Ascending aorta (tissue), 2 donors: ENCODE results near the gene DNAAF8. TPM values are rescaled to one million over a fixed set of nuclear protein-coding genes. Genes with fewer than 3 reads are reported as not detected.

Experiments
- DNase-seq, 2 donors: peaks; one replicate each; pipeline ENCODE4 v3.0.0-alpha.2; 2019; ENCODE audit warnings: low spot score in 2 of 2
- H3K27ac ChIP-seq, 2 donors: fragments of 200-600 bp; sonication (generic); one replicate each; pipeline ENCODE4 v1.5.1; 2016 to 2017; ENCODE audit warnings: mild to moderate bottlenecking in 1 of 2
- H3K27me3 ChIP-seq: fragments of 200-600 bp; sonication (generic); one replicate; pipeline ENCODE4 v1.5.1; 2017
- H3K36me3 ChIP-seq, 2 donors: fragments of 200-600 bp; sonication (generic); one replicate each; pipeline ENCODE4 v1.5.1; 2016
- H3K4me1 ChIP-seq, 2 donors: fragments of 200-600 bp; sonication (generic); one replicate each; pipeline ENCODE4 v1.5.1; 2016 to 2017; ENCODE audit warnings: mild to moderate bottlenecking in 1 of 2
- H3K4me3 ChIP-seq, 2 donors: fragments of 200-600 bp; sonication (generic); one replicate each; pipeline ENCODE4 v1.5.1; 2016 to 2017; ENCODE audit warnings: mild to moderate bottlenecking in 1 of 2
- H3K9me3 ChIP-seq, 2 donors: fragments of 200-600 bp; sonication (generic); one replicate each; pipeline ENCODE4 v1.5.1; 2016
- intact Hi-C: fragments of 100-400 bp; cut with DNase I; formaldehyde crosslinking; loops from one replicate; pipeline ENCODE4 v1.15.1; 2023
- total RNA-seq: library from RNA; depleted of rRNA; stranded (reverse); fragments of >200 nt; gene quantifications from one replicate; pipeline ENCODE4 v1.1.0, GENCODE V29; 2016
- TF ChIP-seq, protein P1 (sequence below), 3 experiments: fragments of 200-600 bp in 2 of 3; fragments of 450-650 bp in 1 of 3; sonication (generic) in 2 of 3; IDR thresholded peaks; one replicate each; pipeline ENCODE4 v1.5.1; 2016 to 2019; ENCODE audit warnings: antibody characterized with exemption in 3 of 3, mild to moderate bottlenecking in 1 of 3, moderate library complexity in 1 of 3

Gene DNAAF8
- total RNA-seq, 1 donor from 2014 or later, result not detected

- no peak for DNase-seq
- peaks cover 7 to 24% of the 10 kb centered on the region in 2 donors for H3K36me3 ChIP-seq
- intact Hi-C loops, result no loop called here
- no peak overlapping the region for H3K27ac ChIP-seq
- H3K4me3 ChIP-seq, result no peak overlapping the region
- TF ChIP-seq, protein P1, sequence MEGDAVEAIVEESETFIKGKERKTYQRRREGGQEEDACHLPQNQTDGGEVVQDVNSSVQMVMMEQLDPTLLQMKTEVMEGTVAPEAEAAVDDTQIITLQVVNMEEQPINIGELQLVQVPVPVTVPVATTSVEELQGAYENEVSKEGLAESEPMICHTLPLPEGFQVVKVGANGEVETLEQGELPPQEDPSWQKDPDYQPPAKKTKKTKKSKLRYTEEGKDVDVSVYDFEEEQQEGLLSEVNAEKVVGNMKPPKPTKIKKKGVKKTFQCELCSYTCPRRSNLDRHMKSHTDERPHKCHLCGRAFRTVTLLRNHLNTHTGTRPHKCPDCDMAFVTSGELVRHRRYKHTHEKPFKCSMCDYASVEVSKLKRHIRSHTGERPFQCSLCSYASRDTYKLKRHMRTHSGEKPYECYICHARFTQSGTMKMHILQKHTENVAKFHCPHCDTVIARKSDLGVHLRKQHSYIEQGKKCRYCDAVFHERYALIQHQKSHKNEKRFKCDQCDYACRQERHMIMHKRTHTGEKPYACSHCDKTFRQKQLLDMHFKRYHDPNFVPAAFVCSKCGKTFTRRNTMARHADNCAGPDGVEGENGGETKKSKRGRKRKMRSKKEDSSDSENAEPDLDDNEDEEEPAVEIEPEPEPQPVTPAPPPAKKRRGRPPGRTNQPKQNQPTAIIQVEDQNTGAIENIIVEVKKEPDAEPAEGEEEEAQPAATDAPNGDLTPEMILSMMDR (IDR thresholded peaks at IDR 0.05), result no peak
- peaks cover 0 to 3% of the 10 kb centered on the region in 2 donors for H3K4me1 ChIP-seq
- H3K9me3 ChIP-seq, result no peaks in the 10 kb centered on the region
- no peaks in the 10 kb centered on the region for H3K27me3 ChIP-seq
These were observed 11.9 kb downstream of the DNAAF8 start for GRCh38 chr16:4746215-4746614.

DNA sequence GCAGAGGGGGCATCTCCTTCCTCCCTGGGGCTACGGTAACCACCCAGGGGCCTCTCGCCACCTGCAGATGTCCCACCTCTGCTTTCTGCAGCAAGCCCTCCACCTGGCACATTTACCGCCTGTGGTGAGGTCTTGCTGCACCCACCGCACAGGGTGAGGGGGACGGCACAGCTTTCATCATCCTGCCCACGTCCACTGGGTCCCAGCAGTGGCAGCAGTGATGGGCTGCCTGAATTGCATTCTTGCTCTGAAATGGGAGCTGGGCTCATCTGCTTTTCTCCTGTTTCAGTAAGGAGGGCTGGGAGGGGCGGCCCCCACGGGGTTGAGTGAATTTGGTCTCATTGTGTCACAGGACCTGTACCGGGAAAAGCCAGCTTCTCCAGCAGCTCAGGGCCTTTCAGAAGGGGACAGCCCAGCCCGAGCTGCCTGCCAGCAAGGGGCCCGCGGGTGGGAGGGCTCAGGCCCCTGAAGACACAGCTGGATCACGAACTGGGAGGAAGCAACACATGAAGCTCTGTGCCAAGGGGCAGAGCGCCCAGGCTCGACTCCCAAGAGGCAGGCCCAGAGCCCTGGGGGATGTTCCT lies 12.7 kb downstream of the DNAAF8 start:
- intact Hi-C loops, result no loop called here
- Histone ChIP-seq H3K27me3 (no peaks in the 10 kb centered on the region), H3K27ac (no peak overlapping the region), H3K9me3 (no peaks in the 10 kb centered on the region), H3K4me3 (no peak overlapping the region), H3K4me1 (peaks cover 0 to 3% of the 10 kb centered on the region in 2 donors), H3K36me3 (peaks cover 16 to 32% of the 10 kb centered on the region in 2 donors)
- TF ChIP-seq, protein P1 (IDR thresholded peaks at IDR 0.05), result no peak
- DNase-seq, result no peak

DNA sequence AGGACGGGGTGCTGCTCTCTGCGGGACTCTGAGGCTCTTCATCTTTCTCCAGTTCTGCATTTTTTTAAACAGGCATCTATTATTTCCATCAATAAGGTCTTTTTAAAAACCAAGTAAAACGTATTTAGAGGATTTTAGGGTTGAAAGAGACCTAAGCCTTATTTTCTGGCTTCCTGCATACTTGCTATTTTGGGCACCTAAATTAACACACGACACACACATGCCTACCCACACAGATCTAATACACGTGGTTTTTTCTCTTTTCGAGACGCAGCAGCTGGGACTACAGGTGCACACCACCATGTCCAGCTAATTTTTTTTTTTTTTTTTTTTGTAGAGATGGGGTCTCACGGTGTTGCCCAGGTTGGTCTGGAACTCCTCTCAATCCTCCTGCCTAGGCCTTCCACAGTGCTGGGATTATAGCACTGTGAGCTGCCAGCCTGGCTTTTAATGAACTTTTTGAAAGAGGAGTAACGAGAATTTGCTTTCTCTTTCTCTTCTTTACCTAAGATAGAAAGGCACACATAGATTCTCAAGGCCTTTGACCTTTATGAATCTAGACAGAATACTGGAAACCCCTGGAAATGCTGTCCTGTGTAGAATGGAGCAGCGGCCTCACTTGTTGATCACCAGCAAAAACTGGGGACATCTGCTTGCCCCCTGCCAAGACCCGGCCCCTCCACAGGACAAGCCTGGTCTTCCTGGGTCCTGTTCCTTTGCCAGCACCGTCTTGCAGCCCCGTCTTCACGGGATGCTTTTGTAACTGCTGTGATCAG lies 13.8 kb downstream of the DNAAF8 start:
- Histone ChIP-seq H3K27me3 (no peaks in the 10 kb centered on the region), H3K27ac (no peak overlapping the region), H3K4me1 (peaks cover 0 to 3% of the 10 kb centered on the region in 2 donors), H3K36me3 (peaks cover 26 to 42% of the 10 kb centered on the region in 2 donors), H3K4me3 (no peak overlapping the region), H3K9me3 (no peaks in the 10 kb centered on the region)
- TF ChIP-seq, protein P1 (IDR thresholded peaks at IDR 0.05), result no peak
- no peak for DNase-seq
- intact Hi-C loops, result no loop called here

GRCh38 chr16:4748682-4749411 lies 14.5 kb downstream of the DNAAF8 start:
- no peaks in the 10 kb centered on the region for H3K9me3 ChIP-seq
- DNase-seq, result no peak
- no peaks in the 10 kb centered on the region for H3K27me3 ChIP-seq
- H3K27ac ChIP-seq, result no peak overlapping the region
- TF ChIP-seq, protein P1 (IDR thresholded peaks at IDR 0.05), result no peak
- no peak overlapping the region for H3K4me3 ChIP-seq
- peaks cover 0 to 3% of the 10 kb centered on the region in 2 donors for H3K4me1 ChIP-seq
- intact Hi-C loops, result no loop called here
- H3K36me3 ChIP-seq, result peaks cover 33 to 50% of the 10 kb centered on the region in 2 donors

GRCh38 chr16:4749700-4750257 lies 15.4 kb downstream of the DNAAF8 start:
- H3K27me3 ChIP-seq, result no peaks in the 10 kb centered on the region

More at GRCh38 chr16:4749700-4750257, 15.4 kb downstream of the DNAAF8 start:
- Histone ChIP-seq H3K4me3 (no peak overlapping the region), H3K4me1 (peaks cover 0 to 3% of the 10 kb centered on the region in 2 donors), H3K36me3 (peaks cover 41 to 57% of the 10 kb centered on the region in 2 donors), H3K27ac (no peak overlapping the region), H3K9me3 (no peaks in the 10 kb centered on the region)
- TF ChIP-seq, protein P1 (IDR thresholded peaks at IDR 0.05), result no peak
- no peak for DNase-seq
- intact Hi-C loops, result no loop called here
